SK-N-MC (cell line): ENCODE data around the gene TIGIT.

Experiments
- EZH2 ChIP-seq: fragments of 200-600 bp; sonication (generic); IDR thresholded peaks from one replicate; pipeline ENCODE4 v1.6.1; 2017; ENCODE audit warnings: antibody characterized with exemption
- FOXP2 ChIP-seq: optimal IDR thresholded peaks from 2 replicates; pipeline ENCODE3; 2011; ENCODE audit warnings: mild to moderate bottlenecking, moderate library complexity; ENCODE audit not compliant: insufficient read depth; ENCODE audit errors: extremely low read length, control extremely low read depth
- POLR2AphosphoS5 ChIP-seq: IDR thresholded peaks from 2 replicates; pipeline ENCODE4 v1.6.1; 2012; ENCODE audit warnings: mild to moderate bottlenecking, low read depth, low read length, borderline replicate concordance

DNA sequence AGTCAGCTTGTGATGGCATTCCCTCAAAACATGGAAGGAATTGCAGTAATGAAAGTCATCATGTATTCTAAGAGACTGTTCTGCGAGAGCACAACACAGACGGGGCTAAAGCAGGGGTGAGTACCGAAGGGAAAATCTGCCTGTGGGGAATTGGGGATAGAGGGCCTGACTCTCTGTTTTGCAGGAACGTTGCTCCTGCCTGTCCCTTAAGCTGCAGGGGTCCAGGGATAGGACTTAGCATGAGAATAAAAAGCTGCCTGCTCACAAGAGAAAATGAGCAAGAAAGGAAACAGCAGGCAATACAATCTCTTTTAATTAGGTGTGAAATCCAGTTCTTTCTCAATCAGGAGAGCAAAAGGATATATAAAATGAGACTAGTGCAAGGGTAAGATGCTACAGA, 62.2 kb downstream of the TIGIT start:
- TF ChIP-seq FOXP2 (no peak), POLR2AphosphoS5 (no peak), EZH2 (no peak)
